ENCODE data around the gene SH3GL3.

The SH3GL3 gene

GRCh38 chr15:83446904-83447709 is at the start of gene SH3GL3:
Gene SH3GL3, plus strand, starts transcription at chr15:83447341. Its CDS starts 193 bp downstream, at chr15:83447534.
- DNase-seq: no peak

GRCh38 chr15:83398626-83399025 is 48.5 kb upstream of the SH3GL3 start:
- no peak for DNase-seq

DNA sequence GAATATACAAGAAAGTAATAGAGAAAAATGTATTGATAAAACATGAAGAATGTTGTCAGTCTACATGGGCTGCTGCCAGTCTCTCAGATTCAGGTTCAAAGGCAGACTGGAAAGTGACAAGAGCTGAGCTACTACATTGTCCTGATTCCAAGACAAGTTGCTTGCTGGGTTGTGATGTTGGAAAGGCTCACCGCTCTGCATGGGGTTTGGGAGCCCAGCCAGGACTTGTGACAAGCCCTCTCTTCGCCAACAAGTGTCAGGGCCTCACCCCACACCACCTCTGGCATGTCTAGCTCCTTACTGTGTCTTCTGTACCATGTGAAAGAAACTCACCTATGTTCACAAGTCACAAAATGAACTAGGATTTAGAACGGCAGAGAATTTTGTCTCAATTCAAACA is 43.0 kb upstream of the SH3GL3 start:
- no peak for DNase-seq

GRCh38 chr15:83410532-83410931 is 36.6 kb upstream of the SH3GL3 start:
- DNase-seq: no peak

DNA sequence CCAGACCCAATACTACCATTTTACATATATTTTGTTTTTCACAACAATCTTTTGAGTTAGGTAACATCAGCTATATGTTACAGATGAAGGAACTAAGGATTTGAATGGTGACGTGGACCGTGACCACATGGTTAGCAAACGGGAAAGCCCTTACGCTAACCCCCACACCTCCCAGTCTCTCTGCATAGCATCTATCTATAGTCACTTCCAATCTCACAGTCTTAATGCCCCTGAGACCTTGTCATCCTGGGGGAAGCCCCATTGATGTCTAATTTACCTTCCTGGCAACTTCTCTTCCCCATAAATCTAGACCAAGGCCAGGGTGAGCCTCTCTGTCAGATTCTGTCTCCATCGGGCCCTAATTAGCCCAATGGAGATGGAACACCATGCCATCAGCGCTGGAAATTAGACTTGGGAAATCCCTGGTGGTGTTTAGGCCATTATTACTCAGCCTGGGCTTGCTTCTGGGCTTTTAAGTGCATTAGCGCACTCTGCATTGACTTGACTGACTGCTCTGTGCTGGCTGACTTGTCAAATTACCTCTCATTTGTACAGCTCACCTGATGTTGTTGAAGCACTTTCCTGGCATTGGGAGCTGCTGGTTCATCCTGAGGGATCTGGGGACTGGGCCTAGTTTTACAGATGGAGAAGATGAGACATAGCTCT is 34.0 kb upstream of the SH3GL3 start:
- DNase-seq: no peak

- no peak for DNase-seq
These were observed 25.1 kb upstream of the SH3GL3 start for GRCh38 chr15:83422081-83422480.

GRCh38 chr15:83422541-83422940 is 24.6 kb upstream of the SH3GL3 start:
- no peak for DNase-seq

- DNase-seq: no peak
These were observed 23.0 kb upstream of the SH3GL3 start for GRCh38 chr15:83424101-83424500.

GRCh38 chr15:83430441-83430840 is 16.7 kb upstream of the SH3GL3 start:
- DNase-seq: no peak

DNA sequence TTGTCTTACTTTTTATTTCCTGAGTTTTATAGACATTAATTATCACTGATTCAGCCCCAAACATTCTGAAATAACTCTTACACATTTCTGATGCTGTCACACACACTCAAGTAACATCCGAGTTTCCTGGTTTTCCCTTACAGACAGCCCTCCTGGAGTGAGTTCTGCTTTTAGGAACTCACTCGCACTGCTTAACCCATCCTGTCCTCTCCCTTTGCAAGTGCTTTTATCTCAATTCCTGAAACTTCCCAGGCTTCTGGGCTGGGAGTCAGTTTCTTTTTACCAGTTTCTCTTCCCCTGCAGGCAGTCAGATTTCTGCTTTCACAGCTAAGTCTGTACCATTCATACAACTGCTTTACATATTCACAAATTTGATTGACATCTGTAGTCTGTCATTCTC is 15.6 kb upstream of the SH3GL3 start:
- no peak for DNase-seq

GRCh38 chr15:83435202-83435601 is 11.9 kb upstream of the SH3GL3 start:
- DNase-seq: no peak

DNA sequence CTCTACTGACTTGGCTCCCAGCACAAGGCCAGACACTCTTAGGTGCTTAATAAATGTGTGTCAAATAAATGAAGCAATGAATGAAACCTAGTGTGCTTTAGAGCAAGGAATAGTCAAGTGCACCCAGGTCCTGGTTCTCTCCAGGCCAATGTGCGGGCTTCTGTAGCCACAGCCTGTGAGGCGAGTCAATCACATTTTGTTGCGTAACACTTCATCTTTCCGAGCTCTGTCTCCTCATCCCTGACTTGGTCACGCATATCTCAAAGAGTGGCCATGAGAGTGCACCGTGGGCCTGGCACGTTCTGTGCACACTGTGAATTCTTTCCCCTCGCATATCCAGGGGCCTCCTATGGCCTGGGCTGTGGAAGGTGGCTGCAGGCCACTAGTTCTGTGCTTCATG is 11.4 kb upstream of the SH3GL3 start:
- no peak for DNase-seq

GRCh38 chr15:83436513-83437158 is 10.5 kb upstream of the SH3GL3 start:
- DNase-seq: no peak

- no peak for DNase-seq
These were observed 3.9 kb upstream of the SH3GL3 start for GRCh38 chr15:83443076-83443847.

GRCh38 chr15:83444936-83445335 is 2.2 kb upstream of the SH3GL3 start:
- no peak for DNase-seq

DNA sequence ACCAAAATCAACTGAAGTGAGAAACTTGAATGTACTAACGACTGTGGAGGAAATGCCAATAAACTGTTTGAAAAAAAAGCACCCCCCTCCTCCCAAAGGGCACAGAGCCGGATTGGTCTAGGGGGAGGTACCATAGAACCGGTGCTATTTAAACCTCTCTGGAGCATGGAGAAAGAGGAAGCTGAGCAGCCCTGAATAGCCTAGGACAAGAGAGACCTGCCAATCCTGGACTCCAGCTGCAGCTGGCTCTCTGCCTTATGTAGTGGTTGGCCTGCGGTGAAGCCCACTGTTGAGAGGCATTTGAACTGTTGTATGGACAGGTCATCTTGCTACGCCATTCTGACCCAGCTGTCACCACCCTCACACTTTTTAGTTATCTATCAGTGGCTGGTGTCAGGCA is 1.5 kb upstream of the SH3GL3 start:
- DNase-seq: no peak

DNA sequence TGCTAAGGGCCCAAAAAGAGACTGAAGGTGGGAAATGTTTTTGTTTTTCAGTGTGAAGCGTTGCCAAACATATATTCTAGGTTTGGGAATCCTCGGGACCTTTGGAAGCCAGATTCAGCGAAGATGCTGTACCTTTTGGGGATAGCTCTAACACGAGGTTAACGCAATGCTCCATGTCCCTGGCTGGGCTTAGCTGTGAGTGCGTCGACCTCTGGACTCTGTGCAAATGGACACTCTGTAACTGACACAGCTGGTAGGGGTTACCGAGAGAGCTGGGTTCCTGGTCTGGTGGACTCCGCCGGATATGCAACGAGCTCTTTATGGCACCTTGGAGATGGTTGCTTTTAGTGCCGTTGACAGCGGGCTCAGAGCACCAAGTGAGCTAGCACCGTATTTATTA is 724 bp upstream of the SH3GL3 start:
- DNase-seq: no peak

- DNase-seq: no peak
These were observed 2.1 kb downstream of the SH3GL3 start for GRCh38 chr15:83449250-83449671.

DNA sequence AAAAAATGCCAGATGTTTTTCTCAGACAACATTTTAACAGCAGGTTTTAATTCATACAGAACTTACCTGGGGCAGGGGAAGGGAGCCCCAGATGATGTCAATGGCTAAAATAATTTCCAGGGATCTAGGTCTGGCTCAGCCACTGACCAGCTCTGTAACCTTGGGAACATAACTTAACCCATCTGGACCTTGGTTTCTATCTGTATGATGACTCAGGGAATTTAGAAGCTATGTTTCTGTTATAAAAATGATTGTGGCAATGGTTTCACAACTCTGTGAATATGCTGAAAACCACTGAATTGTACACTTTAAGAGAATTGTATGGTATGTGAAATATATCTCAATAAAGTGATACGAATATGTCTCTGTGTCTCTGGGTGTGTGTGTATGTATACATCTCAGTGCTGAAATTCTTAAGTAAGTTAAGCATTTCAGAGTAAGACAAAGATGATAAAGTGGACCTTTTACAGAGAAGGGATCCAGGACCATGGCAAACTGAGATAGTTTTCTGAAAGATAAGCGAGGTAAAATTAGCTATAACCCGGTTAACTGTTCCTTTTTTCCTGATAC is 2.9 kb downstream of the SH3GL3 start:
- no peak for DNase-seq

- no peak for DNase-seq
These were observed 10.0 kb downstream of the SH3GL3 start for GRCh38 chr15:83457149-83457548.

DNA sequence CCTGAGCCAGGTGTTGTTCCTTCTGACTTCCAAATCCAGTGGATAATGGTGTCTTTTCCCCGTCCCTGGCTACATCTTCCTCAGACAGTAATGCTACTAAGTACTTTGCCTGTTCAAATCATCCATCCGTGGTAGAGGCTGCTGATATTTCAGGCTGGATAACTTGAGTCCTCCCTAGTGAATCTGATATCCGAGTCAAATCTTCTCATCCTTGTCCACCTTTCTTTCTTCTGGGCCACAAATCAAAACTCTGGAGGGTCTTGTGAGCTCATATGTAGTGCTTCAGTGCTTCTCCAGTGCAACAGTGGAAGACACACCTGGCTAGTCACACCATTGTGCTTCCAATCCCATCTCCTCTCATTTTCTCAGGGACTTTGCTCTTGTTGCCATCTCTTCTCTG is 11.2 kb downstream of the SH3GL3 start:
- no peak for DNase-seq

- no peak for DNase-seq
These were observed 14.9 kb downstream of the SH3GL3 start for GRCh38 chr15:83462026-83462425.

GRCh38 chr15:83462953-83463433 is 15.9 kb downstream of the SH3GL3 start:
- DNase-seq: no peak

Measured in NCI-H1694 (cell line).